CD4-positive, alpha-beta T cell treated with Interleukin-12 subunit alpha and Interleukin-12 subunit beta, for 1 hour (primary cell): ENCODE data around the gene MPEG1.

Source experiments
- DNase-seq: peaks from one replicate; pipeline ENCODE4 v3.0.0-alpha.2; 2020

Gene MPEG1

GRCh38 chr11:59212744-59213631 is at the start of gene MPEG1:
MPEG1 (minus strand) TSS chr11:59212927; CDS start chr11:59212865, 62 bp downstream.
- no peak for DNase-seq

- no peak for DNase-seq
Measured at GRCh38 chr11:59262177-59262818, 49.6 kb upstream of the MPEG1 start.

GRCh38 chr11:59261150-59261549 is 48.4 kb upstream of the MPEG1 start:
- no peak for DNase-seq

- no peak for DNase-seq
Measured at GRCh38 chr11:59259867-59260475, 47.2 kb upstream of the MPEG1 start.

- no peak for DNase-seq
Measured at GRCh38 chr11:59259047-59259446, 46.3 kb upstream of the MPEG1 start.

DNA sequence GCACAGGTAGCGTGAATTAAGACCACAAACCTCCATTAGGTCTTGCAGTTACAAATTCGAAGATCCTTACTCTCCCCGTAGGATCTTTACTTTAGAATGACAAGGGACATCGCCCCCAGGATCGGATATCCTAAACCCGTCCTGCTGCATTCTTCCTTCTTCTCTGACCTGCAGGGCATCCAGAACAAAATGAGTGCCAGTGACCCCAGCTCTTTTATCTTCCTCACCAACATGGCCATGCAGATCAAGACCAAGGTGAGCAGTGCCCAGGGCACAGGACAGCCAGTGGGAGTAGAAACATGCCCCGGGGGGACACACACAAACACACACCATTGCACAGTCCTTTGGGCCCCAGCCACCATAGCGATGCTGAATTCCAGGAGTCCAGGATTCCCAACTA is 42.6 kb upstream of the MPEG1 start:
- DNase-seq: no peak

DNA sequence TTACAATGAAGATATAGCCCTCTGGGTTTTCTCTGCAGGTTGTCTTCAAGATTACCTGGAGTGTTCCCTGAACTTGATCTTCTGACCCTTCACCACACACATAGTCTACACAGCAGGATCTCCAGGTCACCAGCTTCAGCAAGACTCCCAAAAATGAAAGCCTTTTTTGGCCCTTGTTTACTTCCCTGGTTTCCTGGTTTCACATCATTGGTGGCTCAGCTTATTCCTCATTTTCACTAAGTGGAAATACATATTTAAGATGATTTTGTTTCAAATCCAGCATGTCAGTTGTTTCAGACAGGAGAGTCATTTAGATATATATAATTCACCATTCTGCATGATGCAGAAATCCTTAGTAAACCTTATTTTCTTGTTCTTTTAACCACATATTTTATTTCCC is 41.6 kb upstream of the MPEG1 start:
- no peak for DNase-seq

- no peak for DNase-seq
Measured at GRCh38 chr11:59253001-59253400, 40.3 kb upstream of the MPEG1 start.

- no peak for DNase-seq
Measured at GRCh38 chr11:59249535-59249934, 36.8 kb upstream of the MPEG1 start.

DNA sequence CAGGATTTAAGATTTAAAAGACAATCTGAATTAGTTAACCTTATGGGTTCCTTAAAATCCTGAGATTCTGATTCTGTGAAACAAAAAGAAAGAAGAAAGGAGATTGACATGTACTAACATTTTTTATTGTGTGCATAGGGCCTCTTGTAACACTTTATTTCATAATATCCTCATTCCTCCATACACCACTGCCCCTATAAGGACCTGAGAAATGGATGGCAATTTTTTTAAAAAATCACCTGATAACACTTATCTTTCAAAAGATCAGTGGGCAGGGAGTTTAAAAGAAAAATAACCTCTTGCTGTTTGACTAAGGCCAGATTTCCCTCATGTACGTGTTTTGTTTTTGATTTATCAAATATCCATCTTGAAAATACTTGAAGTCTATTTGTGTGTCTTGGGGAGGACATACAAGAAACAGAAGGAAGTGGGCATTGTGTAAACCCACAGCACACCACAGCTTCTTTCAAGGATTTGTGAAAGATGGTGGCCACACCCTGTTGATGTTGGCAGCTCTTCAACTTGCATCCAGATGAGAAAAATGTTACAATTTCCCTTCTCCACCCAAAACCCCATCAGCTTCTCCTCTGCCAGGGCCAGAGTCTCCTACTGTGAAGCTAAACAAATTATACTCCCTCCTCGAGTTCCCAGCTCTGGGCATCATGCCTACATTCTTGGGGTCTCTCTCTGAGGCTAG is 35.0 kb upstream of the MPEG1 start:
- peak; percentile 17 for DNase-seq

GRCh38 chr11:59243633-59244032 is 30.9 kb upstream of the MPEG1 start:
- no peak for DNase-seq

DNA sequence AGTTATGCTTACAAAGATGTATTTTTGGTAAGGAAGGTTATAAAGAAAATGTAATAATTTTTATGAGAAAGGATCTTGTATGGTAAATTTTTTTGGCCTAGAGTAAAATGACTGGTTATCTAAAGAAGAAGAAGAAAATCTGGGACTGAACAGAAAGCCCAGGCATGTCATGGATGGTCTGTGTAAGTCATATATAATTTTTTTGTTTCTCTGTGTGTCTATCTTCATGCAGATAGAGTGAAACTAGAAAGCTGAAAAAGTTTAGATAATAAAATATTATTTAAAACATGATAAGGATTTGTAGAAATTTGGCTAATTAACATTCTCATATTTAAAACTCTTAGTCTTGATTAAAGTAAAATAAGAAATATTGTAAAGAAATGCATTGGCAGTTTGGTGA is 27.6 kb upstream of the MPEG1 start:
- no peak for DNase-seq

DNA sequence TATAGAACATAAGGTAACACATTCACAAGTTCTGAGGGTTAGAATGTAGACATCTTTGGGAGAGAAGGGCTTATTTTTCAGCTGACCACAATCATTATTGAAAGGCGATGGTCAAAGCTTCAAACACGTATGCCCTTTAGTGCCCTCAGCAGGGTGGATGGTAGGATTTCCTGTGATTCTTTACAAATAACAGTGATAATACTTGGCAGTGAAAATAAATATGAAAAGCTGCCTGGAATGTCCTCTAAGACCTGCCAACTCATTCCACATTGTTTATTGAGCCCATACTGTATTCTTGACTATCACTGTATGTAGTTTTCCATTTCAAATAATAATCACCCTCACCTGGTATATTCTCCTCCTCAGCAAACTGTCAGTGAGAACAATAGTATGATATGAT is 13.7 kb upstream of the MPEG1 start:
- no peak for DNase-seq

DNA sequence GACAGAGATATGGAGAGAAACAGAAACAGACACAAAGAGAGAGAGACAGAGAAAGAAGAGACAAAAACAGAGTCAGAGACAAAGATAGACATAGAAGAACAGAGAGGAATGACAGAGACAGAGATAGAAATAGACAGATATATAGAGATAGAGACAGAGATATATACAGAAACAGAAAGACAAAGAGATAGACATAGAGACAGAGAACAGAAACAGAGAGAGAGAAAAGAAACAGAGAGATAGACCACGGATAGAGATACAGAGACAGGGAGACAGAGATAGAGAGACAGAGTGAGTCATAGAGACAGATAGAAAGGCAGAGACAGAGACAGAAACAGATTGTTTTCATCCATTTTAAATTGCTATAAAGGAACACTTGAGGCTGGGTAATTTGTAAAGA is 12.3 kb upstream of the MPEG1 start:
- no peak for DNase-seq

DNA sequence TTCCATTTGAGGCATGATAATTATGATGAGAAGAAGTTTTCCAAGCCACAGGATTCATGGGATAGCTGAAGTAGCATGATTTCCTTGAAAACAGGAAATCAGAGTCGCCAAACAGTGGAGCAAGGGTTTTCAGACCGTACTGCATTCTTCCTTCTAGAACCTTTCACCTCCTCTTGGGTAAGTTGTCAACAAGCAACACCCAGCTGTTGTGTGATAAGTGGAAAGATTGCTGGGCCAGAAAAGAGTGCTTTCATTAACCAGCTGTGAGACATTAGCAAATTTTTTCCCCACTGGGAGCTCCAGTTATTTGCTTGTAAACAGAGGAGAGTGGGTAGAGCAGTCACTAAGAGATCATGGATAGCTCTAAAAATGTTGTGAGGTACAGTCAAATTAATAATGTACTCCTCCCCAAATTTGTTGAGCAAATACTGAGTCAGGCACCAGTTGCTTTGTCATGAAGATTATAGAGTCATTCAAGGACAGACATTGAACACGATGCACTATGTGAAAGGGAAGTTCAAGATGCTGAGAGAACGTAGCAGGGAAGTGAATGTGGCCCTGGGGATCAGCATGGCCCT is 11.7 kb upstream of the MPEG1 start:
- DNase-seq: no peak

GRCh38 chr11:59223611-59224010 is 10.9 kb upstream of the MPEG1 start:
- no peak for DNase-seq

DNA sequence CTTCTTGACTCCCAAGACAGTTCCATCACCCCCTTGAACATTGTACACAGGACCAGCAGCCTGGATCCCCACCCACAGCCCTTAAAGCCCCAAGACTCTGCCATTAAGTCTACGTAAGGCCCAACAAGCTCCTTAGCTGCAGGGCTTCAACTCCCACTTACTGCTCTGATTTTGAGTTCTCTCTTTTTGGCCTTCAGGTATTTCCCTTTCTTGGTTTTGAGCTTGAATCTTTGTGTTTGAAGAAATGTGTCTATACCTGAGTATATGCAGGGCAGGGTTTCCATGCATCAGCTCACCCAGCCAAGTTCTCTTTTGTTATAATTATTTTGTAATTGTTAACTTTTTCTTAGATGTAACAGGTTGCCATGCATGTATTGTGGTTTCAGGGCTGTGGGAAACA is 10.4 kb upstream of the MPEG1 start:
- DNase-seq: no peak

DNA sequence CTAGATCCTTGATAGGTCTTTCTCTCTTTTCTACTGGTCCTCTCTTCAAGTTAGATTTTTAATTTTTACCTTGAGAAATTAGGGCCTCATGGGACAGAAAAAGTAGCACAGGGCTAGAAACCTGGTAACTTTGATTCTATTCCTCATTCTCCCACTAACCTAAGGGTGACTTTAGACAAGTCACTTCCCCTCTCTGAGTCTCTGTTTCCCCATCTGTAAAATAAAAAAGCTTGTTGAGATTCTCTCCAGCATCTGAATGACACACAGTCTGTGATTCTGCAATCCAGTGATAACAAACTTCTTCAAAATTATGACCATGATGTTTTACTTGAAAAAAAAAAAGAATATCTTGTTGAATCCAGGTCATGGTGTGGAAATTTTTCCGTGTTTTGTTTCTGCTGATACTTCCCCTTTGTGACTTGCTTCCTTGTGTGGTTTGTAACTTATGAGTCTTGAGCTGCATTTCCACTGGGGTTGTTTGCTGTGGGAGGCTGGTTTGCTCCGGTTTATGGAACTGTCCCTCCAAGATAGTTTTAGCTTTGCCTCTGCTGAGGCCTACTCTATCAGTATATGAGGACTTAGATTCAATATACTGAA is 9.8 kb upstream of the MPEG1 start:
- DNase-seq: no peak

DNA sequence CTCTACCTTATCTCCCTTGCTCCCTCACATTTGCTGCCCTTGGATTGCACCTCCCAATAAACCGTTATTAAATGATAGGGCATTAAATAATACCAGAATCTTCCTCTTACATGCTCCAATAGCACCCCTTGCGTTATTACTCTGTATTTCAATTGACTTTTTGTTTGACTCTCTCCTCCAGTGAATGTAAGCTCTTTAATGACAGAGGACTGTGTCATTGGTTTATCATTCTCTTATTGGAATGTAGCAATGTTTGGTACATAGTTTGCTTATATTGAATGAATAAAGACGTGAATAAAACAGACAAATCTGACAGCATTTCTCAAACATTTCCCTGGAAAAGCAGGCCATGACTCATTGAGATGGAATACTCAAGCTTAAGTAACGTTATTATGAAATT is 8.7 kb upstream of the MPEG1 start:
- DNase-seq: no peak

DNA sequence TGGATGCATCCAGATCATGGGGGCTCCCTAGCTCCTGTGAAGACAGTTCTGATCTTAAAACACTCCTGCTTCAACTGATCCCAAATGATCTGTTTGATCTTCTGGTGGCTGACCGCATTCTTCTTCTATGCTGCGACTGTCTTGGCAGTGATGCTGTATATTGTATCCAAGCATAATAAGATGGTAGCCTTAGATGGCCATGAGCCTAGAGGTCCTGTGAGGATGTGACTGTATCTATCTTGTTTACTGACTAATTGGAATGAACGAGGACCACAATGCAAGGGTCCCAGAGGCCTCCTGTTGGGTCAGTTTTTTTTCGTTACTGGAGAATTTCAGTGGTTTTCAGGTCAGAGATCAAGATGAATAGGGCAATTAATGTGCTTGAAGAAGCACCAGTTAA is 7.1 kb upstream of the MPEG1 start:
- no peak for DNase-seq

GRCh38 chr11:59218893-59219292 is 6.2 kb upstream of the MPEG1 start:
- DNase-seq: no peak

DNA sequence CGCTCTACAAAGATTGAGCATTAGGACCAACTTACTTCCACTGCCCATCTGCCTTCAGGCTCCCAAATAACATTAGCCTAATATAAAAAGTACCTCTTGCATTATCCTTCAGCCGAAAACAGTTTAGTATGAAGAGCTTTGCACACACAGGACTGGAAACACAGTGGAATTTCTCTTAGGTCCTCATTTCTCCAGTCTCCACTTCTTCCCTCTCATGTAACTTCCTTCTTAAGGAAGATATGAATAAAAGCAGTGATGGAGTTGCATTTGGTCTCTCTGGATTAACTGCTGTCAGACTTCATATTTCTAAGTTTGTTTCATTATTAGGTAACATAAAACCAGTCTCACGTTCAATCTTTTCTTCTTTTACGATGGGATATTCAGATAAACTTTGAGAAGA is 5.6 kb upstream of the MPEG1 start:
- no peak for DNase-seq
